NCI-H69 (cell line): ENCODE data around the gene NCCRP1.

Experiments used
- DNase-seq: peaks from one replicate; lab custom pipeline; 2025; lab: John Stamatoyannopoulos, UW

Gene NCCRP1

GRCh38 chr19:39180749-39181148, 16.0 kb upstream of the NCCRP1 start:
- DNase-seq, result no peak

GRCh38 chr19:39181500-39182173, 15.1 kb upstream of the NCCRP1 start:
- DNase-seq, result no peak

- no peak for DNase-seq
Measured at GRCh38 chr19:39182174-39182505, 14.6 kb upstream of the NCCRP1 start.

GRCh38 chr19:39183104-39183503, 13.7 kb upstream of the NCCRP1 start:
- DNase-seq, result no peak

GRCh38 chr19:39186391-39186790, 10.4 kb upstream of the NCCRP1 start:
- no peak for DNase-seq

GRCh38 chr19:39187552-39187943, 9.2 kb upstream of the NCCRP1 start:
- no peak for DNase-seq

- DNase-seq, result no peak
Measured at GRCh38 chr19:39188960-39189359, 7.8 kb upstream of the NCCRP1 start.

- no peak for DNase-seq
Measured at GRCh38 chr19:39190768-39191167, 6.0 kb upstream of the NCCRP1 start.

- DNase-seq, result no peak
Measured at GRCh38 chr19:39192846-39193245, 3.9 kb upstream of the NCCRP1 start.

GRCh38 chr19:39193803-39194202, 3.0 kb upstream of the NCCRP1 start:
- DNase-seq, result peak; percentile 38

- DNase-seq, result peak; percentile 55
Measured at GRCh38 chr19:39194832-39195542, 1.8 kb upstream of the NCCRP1 start.

- no peak for DNase-seq
Measured at GRCh38 chr19:39195755-39196154, 1.0 kb upstream of the NCCRP1 start.

- DNase-seq, result peak; percentile 25
Measured at GRCh38 chr19:39196320-39196719, 444 bp upstream of the NCCRP1 start.

GRCh38 chr19:39197808-39198207, 1.0 kb downstream of the NCCRP1 start:
- no peak for DNase-seq

- DNase-seq, result peak; percentile 38
Measured at GRCh38 chr19:39199025-39199424, 2.3 kb downstream of the NCCRP1 start.

- no peak for DNase-seq
Measured at GRCh38 chr19:39200066-39200802, 3.5 kb downstream of the NCCRP1 start.

GRCh38 chr19:39200803-39201115, 4.0 kb downstream of the NCCRP1 start:
- peak; percentile 50 for DNase-seq

GRCh38 chr19:39202998-39203355, 6.2 kb downstream of the NCCRP1 start:
- DNase-seq, result no peak

- no peak for DNase-seq
Measured at GRCh38 chr19:39203372-39204341, 6.9 kb downstream of the NCCRP1 start, which contains the start of gene SYCN. Gene SYCN, minus strand, starts transcription at chr19:39204263. Its CDS starts 9 bp downstream, at chr19:39204254.

- DNase-seq, result no peak
Measured at GRCh38 chr19:39205449-39205764, 8.6 kb downstream of the NCCRP1 start.

- no peak for DNase-seq
Measured at GRCh38 chr19:39206122-39206521, 9.4 kb downstream of the NCCRP1 start.

- DNase-seq, result no peak
Measured at GRCh38 chr19:39207293-39207836, 10.6 kb downstream of the NCCRP1 start.
